Panc1 (cell line): ENCODE measurements around the gene CEP192.

Source experiments
- CTCF ChIP-seq: fragments of 450-650 bp; IDR thresholded peaks from 2 replicates; pipeline ENCODE4 v1.5.1; 2017; ENCODE audit warnings: mild to moderate bottlenecking
- REST ChIP-seq, 2 experiments: IDR thresholded peaks; 2 replicates each; pipeline ENCODE4 v1.6.1; 2011 to 2012; ENCODE audit warnings: low read depth in 2 of 2, control low read depth in 1 of 2, low read length in 1 of 2, mild to moderate bottlenecking in 1 of 2, moderate library complexity in 1 of 2; ENCODE audit not compliant: insufficient read depth in 1 of 2
- SIN3A ChIP-seq: IDR thresholded peaks from 2 replicates; pipeline ENCODE4 v1.6.1; 2012; ENCODE audit warnings: low read depth, mild to moderate bottlenecking, low read length, moderate library complexity, borderline replicate concordance; ENCODE audit not compliant: insufficient read depth
- TCF7L2 ChIP-seq: IDR thresholded peaks from 2 replicates; pipeline ENCODE4 v1.6.1; 2011; ENCODE audit warnings: mild to moderate bottlenecking, low read depth, low read length, inconsistent platforms

- no peak for TF ChIP-seq REST (IDR thresholded peaks at IDR 0.05; ENCODE audit: insufficient read depth in 1 of 2, low read depth in 2 of 2, low read length in 1 of 2)
- no peak for TF ChIP-seq CTCF
- no peak for TF ChIP-seq TCF7L2
- no peak for TF ChIP-seq SIN3A
These were observed 105.1 kb downstream of the CEP192 start for GRCh38 chr18:13096232-13096631.
